IMR-90 (cell line): Measurements from ENCODE around the gene MRPL48.

Experiments used
- BHLHE40 ChIP-seq: fragments of 150-350 bp; IDR thresholded peaks from 2 replicates; pipeline ENCODE4 v1.6.1; 2016; ENCODE audit warnings: mild to moderate bottlenecking, low read depth, low read length
- CEBPB ChIP-seq: IDR thresholded peaks from 2 replicates; pipeline ENCODE4 v1.6.1; 2012; ENCODE audit warnings: low read depth, low read length, improper control_type of control experiment
- CTCF ChIP-seq: conservative IDR thresholded peaks from 2 replicates; pipeline ENCODE4 v1.5.1; 2012; ENCODE audit warnings: mild to moderate bottlenecking, low read depth, low read length, improper control_type of control experiment
- MXI1 ChIP-seq: IDR thresholded peaks from 2 replicates; pipeline ENCODE4 v1.6.1; 2012; ENCODE audit warnings: low read depth, mild to moderate bottlenecking, low read length, moderate library complexity, borderline replicate concordance
- NFE2L2 ChIP-seq: fragments of 150-350 bp; IDR thresholded peaks from 2 replicates; pipeline ENCODE4 v1.6.1; 2016; ENCODE audit warnings: low read depth, mild to moderate bottlenecking, low read length
- POLR2A ChIP-seq: IDR thresholded peaks from 2 replicates; pipeline ENCODE4 v1.6.1; 2012; ENCODE audit warnings: mild to moderate bottlenecking, low read depth, low read length
- RAD21 ChIP-seq: IDR thresholded peaks from 2 replicates; pipeline ENCODE4 v1.6.1; 2012; ENCODE audit warnings: low read length, improper control_type of control experiment
- RFX5 ChIP-seq: IDR thresholded peaks from 2 replicates; pipeline ENCODE4 v1.8.0; 2012; ENCODE audit warnings: low read depth, mild to moderate bottlenecking, low read length, moderate library complexity
- SMC3 ChIP-seq: fragments of 150-350 bp; IDR thresholded peaks from 2 replicates; pipeline ENCODE4 v1.6.1; 2016; ENCODE audit warnings: low read depth, mild to moderate bottlenecking, antibody characterized with exemption, low read length, moderate library complexity
- TF ChIP-seq, protein P1 (sequence below): fragments of 150-350 bp; IDR thresholded peaks from 2 replicates; pipeline ENCODE4 v1.6.1; 2017; ENCODE audit warnings: mild to moderate bottlenecking, antibody characterized with exemption, low read length, low read depth
- TF ChIP-seq, protein P2 (sequence below): fragments of 150-350 bp; IDR thresholded peaks from 2 replicates; pipeline ENCODE4 v1.6.1; 2016; ENCODE audit warnings: low read depth, mild to moderate bottlenecking, low read length, moderate library complexity, borderline replicate concordance

- no peak for TF ChIP-seq RFX5
- TF ChIP-seq, protein P1, sequence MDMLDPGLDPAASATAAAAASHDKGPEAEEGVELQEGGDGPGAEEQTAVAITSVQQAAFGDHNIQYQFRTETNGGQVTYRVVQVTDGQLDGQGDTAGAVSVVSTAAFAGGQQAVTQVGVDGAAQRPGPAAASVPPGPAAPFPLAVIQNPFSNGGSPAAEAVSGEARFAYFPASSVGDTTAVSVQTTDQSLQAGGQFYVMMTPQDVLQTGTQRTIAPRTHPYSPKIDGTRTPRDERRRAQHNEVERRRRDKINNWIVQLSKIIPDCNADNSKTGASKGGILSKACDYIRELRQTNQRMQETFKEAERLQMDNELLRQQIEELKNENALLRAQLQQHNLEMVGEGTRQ: no peak
- TF ChIP-seq CTCF: no peak
- TF ChIP-seq MXI1: no peak
- TF ChIP-seq, protein P2, sequence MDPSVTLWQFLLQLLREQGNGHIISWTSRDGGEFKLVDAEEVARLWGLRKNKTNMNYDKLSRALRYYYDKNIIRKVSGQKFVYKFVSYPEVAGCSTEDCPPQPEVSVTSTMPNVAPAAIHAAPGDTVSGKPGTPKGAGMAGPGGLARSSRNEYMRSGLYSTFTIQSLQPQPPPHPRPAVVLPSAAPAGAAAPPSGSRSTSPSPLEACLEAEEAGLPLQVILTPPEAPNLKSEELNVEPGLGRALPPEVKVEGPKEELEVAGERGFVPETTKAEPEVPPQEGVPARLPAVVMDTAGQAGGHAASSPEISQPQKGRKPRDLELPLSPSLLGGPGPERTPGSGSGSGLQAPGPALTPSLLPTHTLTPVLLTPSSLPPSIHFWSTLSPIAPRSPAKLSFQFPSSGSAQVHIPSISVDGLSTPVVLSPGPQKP: no peak
- no peak for TF ChIP-seq POLR2A
- TF ChIP-seq CEBPB: no peak
- TF ChIP-seq SMC3: no peak
- TF ChIP-seq BHLHE40: no peak
- no peak for TF ChIP-seq RAD21
- TF ChIP-seq NFE2L2: no peak
Measured at GRCh38 chr11:73752216-73752867, 35.3 kb upstream of the MRPL48 start.
